ENCODE measurements around the gene SLC28A1.
"Not testable (repeated sequence)": the region's sequence is repeated elsewhere in the genome, so short reads cannot be mapped to it uniquely, and the experiment has no call there.

Gene SLC28A1

GRCh38 chr15:84871428-84871985 is 13.0 kb upstream of the SLC28A1 start:
- H3K27me3 Mint-ChIP-seq, result no peaks in the 10 kb centered on the region

GRCh38 chr15:84872009-84872910 is 12.2 kb upstream of the SLC28A1 start:
- no peak overlapping the region for H3K4me3 Mint-ChIP-seq
- intact Hi-C loops (cut with micrococcal nuclease), result no loop called here
- peaks cover under 1% of the 10 kb centered on the region for H3K27me3 Mint-ChIP-seq
- peaks cover 13% of the 10 kb centered on the region for H3K4me1 Mint-ChIP-seq (ENCODE audit: low read depth)
- no peak overlapping the region for H3K27ac Mint-ChIP-seq
- H3K36me3 Mint-ChIP-seq (ENCODE audit: low read depth), result no peaks in the 10 kb centered on the region
- H3K9me3 Mint-ChIP-seq, result no peaks in the 10 kb centered on the region

More at GRCh38 chr15:84871428-84871985, 13.0 kb upstream of the SLC28A1 start:
- no peak overlapping the region for H3K27ac Mint-ChIP-seq
- no peaks in the 10 kb centered on the region for H3K9me3 Mint-ChIP-seq
- H3K36me3 Mint-ChIP-seq (ENCODE audit: low read depth), result no peaks in the 10 kb centered on the region
- intact Hi-C loops (cut with micrococcal nuclease), result no loop called here
- no peak overlapping the region for H3K4me3 Mint-ChIP-seq
- H3K4me1 Mint-ChIP-seq (ENCODE audit: low read depth), result peaks cover 13% of the 10 kb centered on the region

- Mint-ChIP-seq H3K9me3 (no peaks in the 10 kb centered on the region), H3K36me3 (ENCODE audit: low read depth) (no peaks in the 10 kb centered on the region), H3K4me1 (ENCODE audit: low read depth) (peaks cover 13% of the 10 kb centered on the region), H3K27me3 (peaks cover 1% of the 10 kb centered on the region), H3K4me3 (no peak overlapping the region), H3K27ac (no peak overlapping the region)
- intact Hi-C loops (cut with micrococcal nuclease), result no loop called here
These were observed 10.5 kb upstream of the SLC28A1 start for GRCh38 chr15:84873997-84874396.

DNA sequence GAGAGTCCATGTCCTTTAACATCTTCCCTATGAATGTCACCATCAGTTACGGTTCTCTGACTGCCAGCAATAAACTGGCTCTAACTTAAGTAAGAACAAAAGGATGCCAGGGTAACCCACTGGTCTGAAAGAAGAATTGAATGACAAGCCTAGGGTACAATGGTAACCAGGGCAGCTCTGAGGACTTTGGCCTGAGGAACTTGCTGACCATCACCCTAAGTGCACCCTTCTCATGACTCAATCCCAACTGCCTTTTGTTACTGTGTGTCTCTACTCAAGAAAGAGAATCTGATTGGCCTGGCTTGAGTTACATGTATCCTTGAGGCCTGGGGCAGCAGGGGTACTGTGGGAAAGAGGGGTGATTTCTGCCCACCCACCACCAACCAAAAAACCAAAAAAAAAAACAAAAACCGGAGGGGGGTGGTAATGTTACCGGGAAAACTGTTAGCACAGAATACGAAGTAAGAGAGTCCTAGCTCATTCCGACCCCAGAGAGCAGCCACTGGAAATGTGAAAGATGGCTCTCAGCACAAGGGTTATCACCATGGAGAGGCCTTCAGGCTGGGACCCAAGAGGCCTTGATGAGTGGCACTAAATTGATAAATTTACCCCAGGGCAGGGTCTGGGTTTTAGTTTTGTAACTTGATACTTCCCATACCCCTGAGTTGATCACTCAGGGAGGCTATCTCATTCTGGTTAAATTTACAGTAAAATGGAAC is 9.3 kb upstream of the SLC28A1 start:
- intact Hi-C loops (cut with micrococcal nuclease), result loop anchor here (5.0 kb wide), 1 partner anchor 218 kb away; the partner anchor contains the start of gene NMB
- Mint-ChIP-seq H3K4me3 (no peak overlapping the region), H3K4me1 (ENCODE audit: low read depth) (peaks cover 2% of the 10 kb centered on the region), H3K36me3 (ENCODE audit: low read depth) (no peaks in the 10 kb centered on the region), H3K27me3 (peaks cover 1% of the 10 kb centered on the region), H3K27ac (no peak overlapping the region), H3K9me3 (no peaks in the 10 kb centered on the region)

GRCh38 chr15:84876269-84876668 is 8.2 kb upstream of the SLC28A1 start:
- intact Hi-C loops (cut with micrococcal nuclease), result loop anchor here (5.0 kb wide), 1 partner anchor 219 kb away; the partner anchor contains the start of gene NMB
- no peaks in the 10 kb centered on the region for H3K4me1 Mint-ChIP-seq (ENCODE audit: low read depth)
- H3K36me3 Mint-ChIP-seq (ENCODE audit: low read depth), result no peaks in the 10 kb centered on the region
- H3K4me3 Mint-ChIP-seq, result no peak overlapping the region
- no peaks in the 10 kb centered on the region for H3K9me3 Mint-ChIP-seq
- H3K27me3 Mint-ChIP-seq, result peaks cover 1% of the 10 kb centered on the region
- no peak overlapping the region for H3K27ac Mint-ChIP-seq

DNA sequence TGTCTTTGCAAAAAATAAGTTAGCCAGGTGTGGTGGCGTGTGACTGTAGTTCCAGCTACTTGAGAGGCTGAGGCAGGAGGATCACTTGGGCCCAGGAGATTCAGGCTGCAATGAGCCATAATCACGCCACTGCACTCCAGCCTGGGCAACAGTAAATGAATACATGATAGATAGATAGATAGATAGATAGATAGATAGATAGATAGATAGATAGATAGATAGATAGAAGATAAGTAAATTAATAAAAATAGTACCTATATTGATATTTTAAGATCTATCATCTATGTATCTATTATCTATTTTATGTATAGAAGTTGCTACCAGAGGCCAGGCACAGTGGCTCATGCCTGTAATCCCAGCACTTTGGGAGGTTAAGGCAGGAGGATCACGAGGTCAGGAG is 6.8 kb upstream of the SLC28A1 start:
- H3K27me3 Mint-ChIP-seq; H3K9me3 Mint-ChIP-seq; H3K4me1 Mint-ChIP-seq (ENCODE audit: low read depth); H3K4me3 Mint-ChIP-seq; H3K27ac Mint-ChIP-seq; H3K36me3 Mint-ChIP-seq (ENCODE audit: low read depth): not testable (repeated sequence)
- intact Hi-C loops (cut with micrococcal nuclease), result loop anchor here (1.0 to 5.0 kb wide), 2 partner anchors 220 to 289 kb away; partner anchors contain the start of gene NMB

DNA sequence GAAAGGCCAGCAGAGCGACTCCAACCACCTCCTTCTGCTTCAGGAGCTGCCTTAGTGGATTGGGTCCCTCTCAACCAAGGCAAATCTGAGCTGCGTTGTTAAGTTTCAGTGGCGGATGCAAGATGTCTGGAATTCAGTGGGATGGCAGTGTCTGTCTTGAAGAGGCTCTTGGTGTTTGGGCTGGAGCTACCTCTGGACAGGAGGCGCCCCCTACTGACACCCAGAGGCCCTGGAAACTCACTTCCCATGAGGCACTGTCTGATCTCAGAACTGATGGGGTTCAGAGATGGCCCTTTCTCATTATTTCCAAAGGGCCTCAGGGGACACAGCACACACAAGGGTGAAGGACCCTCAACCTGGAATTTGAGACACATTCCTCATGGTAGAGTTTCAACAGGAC is 6.0 kb upstream of the SLC28A1 start:
- H3K36me3 Mint-ChIP-seq (ENCODE audit: low read depth), result no peaks in the 10 kb centered on the region
- intact Hi-C loops (cut with micrococcal nuclease), result loop anchor here (1.0 to 5.0 kb wide), 2 partner anchors 221 to 290 kb away; partner anchors contain the start of gene NMB
- H3K27me3 Mint-ChIP-seq, result peaks cover 1% of the 10 kb centered on the region
- no peak overlapping the region for H3K27ac Mint-ChIP-seq
- H3K9me3 Mint-ChIP-seq, result no peaks in the 10 kb centered on the region
- H3K4me3 Mint-ChIP-seq, result no peak overlapping the region
- no peaks in the 10 kb centered on the region for H3K4me1 Mint-ChIP-seq (ENCODE audit: low read depth)

DNA sequence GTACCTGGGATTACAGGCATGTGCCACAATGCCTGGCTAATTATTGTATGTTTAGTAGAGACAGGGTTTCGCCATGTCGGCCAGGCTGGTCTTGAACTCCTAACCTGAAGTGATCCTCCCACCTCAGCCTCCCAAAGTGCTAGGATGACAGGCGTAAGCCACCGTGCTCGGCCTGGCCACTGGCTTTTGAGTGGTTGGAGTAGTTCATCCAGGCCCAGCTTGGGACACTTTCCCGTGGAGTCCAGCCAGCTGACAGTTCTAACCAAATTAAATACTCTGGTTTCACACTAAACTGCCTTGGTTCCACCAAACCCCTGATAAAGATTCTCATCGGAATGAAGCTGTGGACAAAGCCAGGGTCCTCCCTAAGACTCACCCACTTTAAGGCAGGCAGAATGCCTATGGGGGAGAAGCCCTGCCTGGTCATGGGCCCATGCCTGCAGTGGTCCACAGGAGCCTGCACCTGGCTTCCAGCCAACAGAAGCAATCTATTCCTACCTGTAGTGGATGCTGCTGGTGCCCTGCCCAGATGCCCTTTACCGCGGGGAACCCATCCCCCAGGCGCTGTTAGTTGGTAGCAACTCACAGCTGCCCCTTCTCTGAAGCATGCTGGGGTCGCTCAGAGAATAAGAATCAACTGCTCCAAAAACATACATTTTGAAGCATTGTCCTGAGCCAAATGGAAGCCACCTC is 5.2 kb upstream of the SLC28A1 start:
- intact Hi-C loops (cut with micrococcal nuclease), result loop anchor here (5.0 kb wide), 1 partner anchor 222 kb away; the partner anchor contains the start of gene NMB
- H3K27ac Mint-ChIP-seq, result no peak overlapping the region
- H3K9me3 Mint-ChIP-seq, result no peaks in the 10 kb centered on the region
- H3K27me3 Mint-ChIP-seq, result peaks cover 1% of the 10 kb centered on the region
- H3K4me1 Mint-ChIP-seq (ENCODE audit: low read depth), result no peaks in the 10 kb centered on the region
- no peaks in the 10 kb centered on the region for H3K36me3 Mint-ChIP-seq (ENCODE audit: low read depth)
- no peak overlapping the region for H3K4me3 Mint-ChIP-seq

DNA sequence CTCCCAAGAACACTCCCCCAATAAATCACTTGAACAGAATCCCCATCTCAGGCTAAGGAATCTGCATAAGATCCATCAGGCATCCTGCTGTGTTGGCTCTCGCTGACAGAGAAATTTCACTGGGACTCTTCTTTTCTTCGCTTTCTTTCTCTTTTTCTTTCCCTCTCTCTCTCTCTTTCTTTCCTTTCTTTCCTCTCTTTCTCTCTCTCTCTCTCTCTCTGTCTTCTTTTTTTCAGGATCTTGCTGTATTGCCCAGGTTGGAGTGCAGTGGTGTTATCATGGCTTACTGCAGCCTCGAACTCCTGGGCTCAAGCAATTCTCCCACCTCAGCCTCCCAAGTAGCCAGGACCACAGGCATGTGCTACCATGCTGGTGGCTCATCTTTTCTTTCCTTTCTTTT is 4.5 kb upstream of the SLC28A1 start:
- Mint-ChIP-seq H3K36me3 (ENCODE audit: low read depth) (no peaks in the 10 kb centered on the region), H3K4me1 (ENCODE audit: low read depth) (no peaks in the 10 kb centered on the region), H3K9me3 (no peaks in the 10 kb centered on the region), H3K4me3 (no peak overlapping the region), H3K27me3 (peaks cover 1% of the 10 kb centered on the region), H3K27ac (no peak overlapping the region)
- intact Hi-C loops (cut with micrococcal nuclease), result no loop called here

GRCh38 chr15:84880822-84881519 is 3.5 kb upstream of the SLC28A1 start:
- Mint-ChIP-seq H3K4me1 (ENCODE audit: low read depth) (no peaks in the 10 kb centered on the region), H3K9me3 (no peaks in the 10 kb centered on the region), H3K27me3 (peaks cover 1% of the 10 kb centered on the region), H3K27ac (no peak overlapping the region), H3K36me3 (ENCODE audit: low read depth) (no peaks in the 10 kb centered on the region), H3K4me3 (no peak overlapping the region)
- intact Hi-C loops (cut with micrococcal nuclease), result no loop called here

DNA sequence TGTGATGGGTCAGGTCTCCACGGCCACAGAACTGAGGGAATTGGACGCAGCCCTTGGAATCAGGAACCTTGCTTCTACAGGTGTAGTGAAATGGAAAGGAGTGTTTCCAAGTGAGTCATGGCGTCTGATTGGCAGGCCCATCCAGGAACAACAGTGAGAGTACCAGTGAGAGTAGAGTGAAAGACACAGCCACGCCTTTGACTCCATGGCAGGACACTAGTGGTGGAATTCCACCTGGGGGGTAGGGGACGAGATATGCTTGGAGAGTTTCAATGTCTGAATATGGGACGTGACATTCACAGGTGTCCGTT is 3.0 kb upstream of the SLC28A1 start:
- Mint-ChIP-seq H3K4me3 (no peak overlapping the region), H3K36me3 (ENCODE audit: low read depth) (no peaks in the 10 kb centered on the region), H3K4me1 (ENCODE audit: low read depth) (no peaks in the 10 kb centered on the region), H3K9me3 (no peaks in the 10 kb centered on the region), H3K27ac (no peak overlapping the region), H3K27me3 (peaks cover 1% of the 10 kb centered on the region)
- intact Hi-C loops (cut with micrococcal nuclease), result no loop called here

DNA sequence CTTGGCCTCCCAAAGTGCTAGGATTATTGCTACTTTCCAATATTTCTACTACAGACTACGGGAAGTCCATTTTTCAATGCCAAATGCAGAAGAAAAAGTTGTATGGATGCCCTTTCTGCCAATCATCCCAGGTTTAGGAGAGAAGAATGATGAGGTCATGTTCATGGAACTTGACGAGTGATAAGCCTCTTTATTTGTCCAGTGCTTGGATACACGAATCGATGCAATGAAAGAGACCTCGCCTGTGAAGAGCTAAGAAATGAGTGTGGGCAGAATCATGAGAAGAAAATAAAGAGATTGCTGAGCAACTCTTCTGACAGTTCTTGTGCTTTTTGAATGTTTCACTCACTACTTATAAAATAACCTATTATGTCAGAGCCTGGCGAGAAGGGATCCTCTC is 996 bp upstream of the SLC28A1 start:
- Mint-ChIP-seq H3K27ac (no peak overlapping the region), H3K4me1 (ENCODE audit: low read depth) (peaks cover 4% of the 10 kb centered on the region), H3K4me3 (no peak overlapping the region), H3K27me3 (no peaks in the 10 kb centered on the region), H3K9me3 (no peaks in the 10 kb centered on the region), H3K36me3 (ENCODE audit: low read depth) (no peaks in the 10 kb centered on the region)
- intact Hi-C loops (cut with micrococcal nuclease), result no loop called here

- no peaks in the 10 kb centered on the region for H3K27me3 Mint-ChIP-seq
- H3K4me3 Mint-ChIP-seq, result no peak overlapping the region
- no peaks in the 10 kb centered on the region for H3K36me3 Mint-ChIP-seq (ENCODE audit: low read depth)
- intact Hi-C loops (cut with micrococcal nuclease), result no loop called here
- H3K27ac Mint-ChIP-seq, result no peak overlapping the region
- peaks cover 9% of the 10 kb centered on the region for H3K4me1 Mint-ChIP-seq (ENCODE audit: low read depth)
- H3K9me3 Mint-ChIP-seq, result no peaks in the 10 kb centered on the region
These were observed 1.3 kb downstream of the SLC28A1 start for GRCh38 chr15:84885801-84886200.

Data from dendritic cell treated with granulocyte-macrophage colony-stimulating factor and Interleukin-4, amounts not matched to agents 40 ng/mL and 50 ng/mL, for 4 days (primary cell).